ENCODE data around the gene KIF24. TPM values are rescaled to one million over a fixed set of nuclear protein-coding genes. Genes with fewer than 3 reads are reported as not detected.
"Not testable (repeated sequence)": the region's sequence is repeated elsewhere in the genome, so short reads cannot be mapped to it uniquely, and the experiment has no call there.

KIF24 gene
- total RNA-seq, 1 donor from 2014 or later, result 0.45 TPM

- no peak for DNase-seq (ENCODE audit: low spot score)
These were observed 525 bp downstream of the KIF24 start for GRCh38 chr9:34328500-34328986.

- no peak for DNase-seq (ENCODE audit: low spot score)
These were observed 2.4 kb downstream of the KIF24 start for GRCh38 chr9:34326690-34327089.

GRCh38 chr9:34322899-34323591 lies 6.0 kb downstream of the KIF24 start:
- DNase-seq (ENCODE audit: low spot score), result no peak

- DNase-seq (ENCODE audit: low spot score), result no peak
These were observed 7.6 kb downstream of the KIF24 start for GRCh38 chr9:34321451-34321850.

GRCh38 chr9:34318163-34318790 lies 10.8 kb downstream of the KIF24 start:
- DNase-seq (ENCODE audit: low spot score), result no peak

GRCh38 chr9:34317436-34317835 lies 11.6 kb downstream of the KIF24 start:
- no peak for DNase-seq (ENCODE audit: low spot score)

- no peak for DNase-seq (ENCODE audit: low spot score)
These were observed 17.4 kb downstream of the KIF24 start for GRCh38 chr9:34311499-34312185.

- no peak for DNase-seq (ENCODE audit: low spot score)
These were observed 18.9 kb downstream of the KIF24 start for GRCh38 chr9:34310215-34310614.

GRCh38 chr9:34308316-34308715 lies 20.8 kb downstream of the KIF24 start:
- not testable (repeated sequence) for DNase-seq (ENCODE audit: low spot score)

GRCh38 chr9:34301064-34301463 lies 28.0 kb downstream of the KIF24 start:
- not testable (repeated sequence) for DNase-seq (ENCODE audit: low spot score)

- no peak for DNase-seq (ENCODE audit: low spot score)
These were observed 36.5 kb downstream of the KIF24 start for GRCh38 chr9:34292552-34292951.

- DNase-seq (ENCODE audit: low spot score), result no peak
These were observed 37.6 kb downstream of the KIF24 start for GRCh38 chr9:34291423-34291822.

GRCh38 chr9:34291023-34291422 lies 38.0 kb downstream of the KIF24 start:
- no peak for DNase-seq (ENCODE audit: low spot score)

- DNase-seq (ENCODE audit: low spot score), result no peak
These were observed 39.9 kb downstream of the KIF24 start for GRCh38 chr9:34289159-34289558.

- DNase-seq (ENCODE audit: low spot score), result no peak
These were observed 47.0 kb downstream of the KIF24 start for GRCh38 chr9:34282096-34282495.

GRCh38 chr9:34279411-34279810 lies 49.7 kb downstream of the KIF24 start:
- DNase-seq (ENCODE audit: low spot score), result no peak

Other genes with a start within 250 kb of the KIF24 start
- 32.3 TPM for gene DCAF12, start 202.6 kb downstream of the KIF24 start, total RNA-seq
- gene UBAP1, start 150.2 kb downstream of the KIF24 start, total RNA-seq, result 56.0 TPM
- gene NUDT2, start 301 bp upstream of the KIF24 start, total RNA-seq, result 17.7 TPM
- gene MYORG, start 47.6 kb upstream of the KIF24 start, total RNA-seq, result 10.1 TPM
- 53.9 TPM for gene FAM219A, start 129.3 kb upstream of the KIF24 start, total RNA-seq
- not detected for gene DNAI1, start 129.5 kb upstream of the KIF24 start, total RNA-seq
- not detected for gene ENHO, start 193.7 kb upstream of the KIF24 start, total RNA-seq

All from mesenteric fat pad (tissue), 1 donor.